DOHH2 (cell line): ENCODE measurements around the gene ALDH18A1.
A peak's percentile ranks its signal among the peaks of the same experiment; 100 is the strongest.

Experiments
- H3F3A ChIP-seq: fragments of 200-600 bp; sonication (generic), shearing (Covaris generic); 2 replicates; pipeline ENCODE4 v1.6.0; 2016; ENCODE audit warnings: antibody characterized with exemption, mild to moderate bottlenecking; ENCODE audit not compliant: control insufficient read depth, insufficient read depth
- H3K27ac ChIP-seq: fragments of 200-600 bp; sonication (generic); 2 replicates; pipeline ENCODE4 v1.5.1; 2014; ENCODE audit warnings: low read depth, mild to moderate bottlenecking, low read length, moderate library complexity
- H3K27me3 ChIP-seq: fragments of 200-600 bp; sonication (generic); 2 replicates; pipeline ENCODE4 v1.6.1; 2014; ENCODE audit warnings: mild to moderate bottlenecking, low read length, mixed read lengths; ENCODE audit not compliant: control insufficient read depth
- H3K36me3 ChIP-seq: fragments of 200-600 bp; sonication (generic); 2 replicates; pipeline ENCODE4 v1.6.1; 2014; ENCODE audit warnings: mild to moderate bottlenecking, low read length, moderate library complexity, mixed read lengths; ENCODE audit not compliant: control insufficient read depth
- H3K4me1 ChIP-seq: fragments of 200-600 bp; sonication (generic); 2 replicates; pipeline ENCODE4 v1.6.1; 2014; ENCODE audit warnings: mild to moderate bottlenecking, low read length, mixed read lengths; ENCODE audit not compliant: control insufficient read depth
- H3K4me2 ChIP-seq: fragments of 200-600 bp; sonication (generic); 2 replicates; pipeline ENCODE4 v1.6.0; 2014; ENCODE audit warnings: mild to moderate bottlenecking, low read length, moderate library complexity
- H3K4me3 ChIP-seq: fragments of 200-600 bp; sonication (generic); 2 replicates; pipeline ENCODE4 v1.5.1; 2014; ENCODE audit warnings: mild to moderate bottlenecking, low read length, mixed read lengths
- H3K79me2 ChIP-seq: fragments of 200-600 bp; sonication (generic); 2 replicates; pipeline ENCODE4 v1.6.1; 2014; ENCODE audit warnings: mild to moderate bottlenecking, low read length, mixed read lengths; ENCODE audit not compliant: control insufficient read depth
- H3K9me2 ChIP-seq: fragments of 200-600 bp; sonication (generic); replicated peaks from 2 replicates; pipeline ENCODE4 v1.6.1; 2014; ENCODE audit warnings: mild to moderate bottlenecking, low read length, mixed read lengths; ENCODE audit not compliant: control insufficient read depth
- H3K9me3 ChIP-seq: fragments of 200-600 bp; sonication (generic); 2 replicates; pipeline ENCODE4 v1.6.1; 2014; ENCODE audit warnings: antibody characterized with exemption, low read length, mixed read lengths; ENCODE audit not compliant: control insufficient read depth, insufficient read depth
- H4K20me1 ChIP-seq: fragments of 200-600 bp; sonication (generic); 2 replicates; pipeline ENCODE4 v1.6.0; 2014; ENCODE audit warnings: low read depth, mild to moderate bottlenecking, antibody characterized with exemption, low read length, moderate library complexity; ENCODE audit not compliant: control insufficient read depth, insufficient read depth
- EZH2phosphoT487 ChIP-seq: fragments of 200-600 bp; sonication (generic); IDR thresholded peaks from 2 replicates; pipeline ENCODE4 v1.6.1; 2017; ENCODE audit warnings: borderline replicate concordance, mild to moderate bottlenecking, antibody characterized with exemption, low read length, moderate library complexity, mixed read lengths
- TF ChIP-seq, protein P1 (sequence below): fragments of 200-600 bp; sonication (generic); IDR thresholded peaks from one replicate; pipeline ENCODE4 v1.5.1; 2014; ENCODE audit warnings: antibody characterized with exemption, mild to moderate bottlenecking, low read depth, low read length; ENCODE audit not compliant: poor library complexity, severe bottlenecking

Gene ALDH18A1

DNA sequence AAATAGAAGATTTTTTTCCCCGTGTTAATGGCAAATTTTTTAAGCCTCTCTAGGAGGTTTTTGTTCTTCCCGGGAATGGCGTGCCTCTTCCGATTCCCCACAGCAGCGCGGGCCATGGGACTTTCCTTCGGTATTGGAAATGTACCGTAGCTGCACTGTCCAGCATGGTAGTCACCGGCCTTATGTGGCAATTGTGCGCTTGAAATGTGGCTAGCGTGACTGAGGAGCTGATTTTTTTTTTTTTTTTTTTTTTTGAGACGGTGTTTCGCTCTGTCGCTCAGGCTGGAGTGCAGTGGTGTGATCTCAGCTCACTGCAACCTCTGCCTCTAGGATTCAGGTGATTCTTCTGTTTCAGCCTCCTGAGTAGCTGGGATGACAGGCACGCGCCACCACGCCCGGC is 38.2 kb upstream of the ALDH18A1 start:
- peaks cover 41% of the 10 kb centered on the region for H3K79me2 ChIP-seq
- H4K20me1 ChIP-seq, result no peaks in the 10 kb centered on the region
- peaks cover 39% of the 10 kb centered on the region for H3K36me3 ChIP-seq
- H3K27ac ChIP-seq, result no peak overlapping the region
- H3K27me3 ChIP-seq, result no peaks in the 10 kb centered on the region
- H3F3A ChIP-seq, result 0 out of 2 replicates have a peak, but pooled peaks cover 9% of the 10 kb centered on the region
- H3K4me1 ChIP-seq, result peaks cover 33% of the 10 kb centered on the region
- H3K9me3 ChIP-seq, result peaks cover 10% of the 10 kb centered on the region; the same call in 1 of the 2 replicates
- no peak for TF ChIP-seq EZH2phosphoT487
- TF ChIP-seq, protein P1, sequence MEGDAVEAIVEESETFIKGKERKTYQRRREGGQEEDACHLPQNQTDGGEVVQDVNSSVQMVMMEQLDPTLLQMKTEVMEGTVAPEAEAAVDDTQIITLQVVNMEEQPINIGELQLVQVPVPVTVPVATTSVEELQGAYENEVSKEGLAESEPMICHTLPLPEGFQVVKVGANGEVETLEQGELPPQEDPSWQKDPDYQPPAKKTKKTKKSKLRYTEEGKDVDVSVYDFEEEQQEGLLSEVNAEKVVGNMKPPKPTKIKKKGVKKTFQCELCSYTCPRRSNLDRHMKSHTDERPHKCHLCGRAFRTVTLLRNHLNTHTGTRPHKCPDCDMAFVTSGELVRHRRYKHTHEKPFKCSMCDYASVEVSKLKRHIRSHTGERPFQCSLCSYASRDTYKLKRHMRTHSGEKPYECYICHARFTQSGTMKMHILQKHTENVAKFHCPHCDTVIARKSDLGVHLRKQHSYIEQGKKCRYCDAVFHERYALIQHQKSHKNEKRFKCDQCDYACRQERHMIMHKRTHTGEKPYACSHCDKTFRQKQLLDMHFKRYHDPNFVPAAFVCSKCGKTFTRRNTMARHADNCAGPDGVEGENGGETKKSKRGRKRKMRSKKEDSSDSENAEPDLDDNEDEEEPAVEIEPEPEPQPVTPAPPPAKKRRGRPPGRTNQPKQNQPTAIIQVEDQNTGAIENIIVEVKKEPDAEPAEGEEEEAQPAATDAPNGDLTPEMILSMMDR, result no peak
- no peak overlapping the region for H3K4me3 ChIP-seq
- H3K4me2 ChIP-seq, result peak overlapping the region; percentile 51
- H3K9me2 ChIP-seq, result no peaks in the 10 kb centered on the region

DNA sequence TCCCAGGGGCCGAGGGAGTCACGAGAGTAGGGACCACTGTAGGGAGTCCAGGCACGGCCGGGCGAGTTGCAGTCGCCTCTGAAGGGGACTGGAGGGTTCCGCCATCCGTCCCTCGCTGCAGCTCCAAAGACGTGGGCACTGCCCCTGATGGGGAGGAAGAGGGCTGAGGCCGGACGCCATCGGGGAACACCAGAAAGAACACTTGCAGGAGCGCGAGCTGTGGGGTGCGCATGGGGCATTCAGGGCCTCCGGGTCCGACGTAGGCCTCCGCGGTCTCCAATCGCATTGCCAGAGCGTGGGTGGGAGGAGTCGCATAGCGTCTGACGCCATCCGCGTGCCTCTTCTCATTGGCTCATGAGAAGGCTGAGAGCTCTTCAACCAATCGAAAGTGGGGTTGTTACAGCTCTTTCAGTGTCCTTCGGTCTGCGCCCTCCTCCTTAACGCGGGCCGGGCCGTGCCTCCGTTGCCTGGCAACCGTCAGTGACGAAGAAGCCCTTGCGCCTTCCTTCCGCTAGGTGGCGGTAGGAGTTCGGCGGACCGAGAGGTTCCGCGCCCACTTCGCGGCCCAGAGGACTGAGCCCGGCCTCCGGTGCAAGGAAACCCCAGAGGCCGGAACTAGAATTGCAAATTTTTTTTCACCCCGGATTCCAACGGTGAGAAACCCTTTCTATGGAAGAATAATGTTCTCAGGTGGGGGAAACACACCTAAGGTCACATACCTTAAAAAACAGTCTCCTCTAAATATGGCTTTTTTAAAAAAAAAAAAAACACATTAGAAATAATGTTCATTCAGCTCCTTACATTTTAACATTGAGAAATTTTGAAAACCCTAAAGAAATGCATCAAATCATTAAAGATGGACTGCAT is 37.4 kb upstream of the ALDH18A1 start, which contains the start of gene TCTN3:
Gene TCTN3 (minus strand): TSS at position 260 of the 867 bp plus-strand sequence. CDS start 28 bp downstream, at position 232.
- Histone ChIP-seq H3K9me2 (no peaks in the 10 kb centered on the region), H3K4me3 (peak within 1 kb of the TSS; percentile 100), H3K79me2 (peaks cover 46% of the 10 kb centered on the region), H3K27me3 (no peaks in the 10 kb centered on the region), H3K36me3 (peaks cover 46% of the 10 kb centered on the region), H3K9me3 (peaks cover 10% of the 10 kb centered on the region; the same call in 1 of the 2 replicates), H3F3A (0 out of 2 replicates have a peak, but pooled peaks cover 9% of the 10 kb centered on the region), H3K4me2 (peak within 1 kb of the TSS; percentile 99), H3K27ac (0 out of 2 replicates have a peak within 1 kb of the TSS, but pooled peaks have one; percentile 31), H4K20me1 (no peaks in the 10 kb centered on the region), H3K4me1 (peaks cover 33% of the 10 kb centered on the region)
- no peak for TF ChIP-seq EZH2phosphoT487
- TF ChIP-seq, protein P1, result peak; percentile 99

DNA sequence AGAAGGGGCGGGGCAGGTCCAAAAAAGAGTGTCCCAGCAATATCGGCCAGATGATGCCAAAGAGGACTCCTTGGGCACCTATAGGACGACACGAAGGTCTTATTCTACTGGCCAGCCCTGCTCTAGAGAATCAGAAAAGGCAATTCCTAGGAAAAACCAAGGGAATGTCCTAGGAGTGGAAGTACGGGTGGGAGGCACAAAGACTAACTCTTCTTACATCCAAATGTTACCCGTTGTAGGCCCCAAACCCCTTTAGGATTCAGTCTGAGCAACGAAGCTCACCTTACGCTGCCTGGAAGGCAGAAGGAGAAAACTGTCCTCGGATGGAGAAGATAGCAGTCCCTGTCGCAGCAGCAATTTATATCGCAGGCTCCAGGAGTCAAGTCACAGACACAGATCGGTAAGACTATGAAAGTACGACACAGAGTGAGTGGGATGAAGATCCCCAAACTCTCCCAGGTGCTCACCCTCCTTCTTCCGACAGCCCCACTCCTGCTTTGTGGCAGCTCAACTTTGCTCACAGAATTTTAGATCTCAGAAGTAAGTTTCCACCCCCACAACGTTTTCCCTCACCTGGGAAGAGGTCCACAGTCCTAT is 36.7 kb upstream of the ALDH18A1 start:
- H3F3A ChIP-seq, result 0 out of 2 replicates have a peak, but pooled peaks cover 9% of the 10 kb centered on the region
- no peaks in the 10 kb centered on the region for H3K9me2 ChIP-seq
- no peaks in the 10 kb centered on the region for H4K20me1 ChIP-seq
- H3K27me3 ChIP-seq, result no peaks in the 10 kb centered on the region
- H3K4me1 ChIP-seq, result peaks cover 33% of the 10 kb centered on the region
- H3K79me2 ChIP-seq, result peaks cover 49% of the 10 kb centered on the region
- peaks cover 6% of the 10 kb centered on the region; the same call in 1 of the 2 replicates for H3K9me3 ChIP-seq
- peak overlapping the region; percentile 99 for H3K4me2 ChIP-seq
- H3K4me3 ChIP-seq, result peak overlapping the region; percentile 100
- H3K27ac ChIP-seq, result 0 out of 2 replicates have a peak overlapping the region, but pooled peaks have one; percentile 31
- TF ChIP-seq, protein P1, result no peak
- no peak for TF ChIP-seq EZH2phosphoT487
- H3K36me3 ChIP-seq, result peaks cover 52% of the 10 kb centered on the region
